Tibial nerve (tissue), 4 donors: ENCODE data around the gene PSORS1C1. TPM values are rescaled to one million over a fixed set of nuclear protein-coding genes. Genes with fewer than 3 reads are reported as not detected.
"Not testable (repeated sequence)": the region's sequence is repeated elsewhere in the genome, so short reads cannot be mapped to it uniquely, and the experiment has no call there.

Source experiments
- DNase-seq, 2 donors: peaks; one replicate each; pipeline ENCODE4 v3.0.0-alpha.2; 2019; ENCODE audit warnings: low spot score in 2 of 2
- H3K27ac ChIP-seq, 4 donors: fragments of 200-600 bp; sonication (generic) in 3 of 4; one replicate each; pipeline ENCODE4 v1.5.1; 2017 to 2019; ENCODE audit warnings: mild to moderate bottlenecking in 1 of 4
- H3K27me3 ChIP-seq, 2 donors: fragments of 200-600 bp; sonication (generic) in 1 of 2; one replicate each; pipeline versions ENCODE4 v1.5.1 to v1.6.0; 2017 to 2019
- H3K36me3 ChIP-seq, 3 donors: fragments of 200-600 bp; sonication (generic); one replicate each; pipeline ENCODE4 v1.5.1; 2018 to 2019
- H3K4me1 ChIP-seq, 4 donors: fragments of 200-600 bp; sonication (generic) in 3 of 4; one replicate each; pipeline ENCODE4 v1.5.1; 2017 to 2019
- H3K4me3 ChIP-seq, 4 donors: fragments of 200-600 bp; sonication (generic) in 3 of 4; one replicate each; pipeline ENCODE4 v1.5.1; 2017 to 2019; ENCODE audit warnings: mild to moderate bottlenecking in 1 of 4, moderate library complexity in 1 of 4
- H3K9me3 ChIP-seq, 4 donors: fragments of 200-600 bp; sonication (generic) in 3 of 4; one replicate each; pipeline ENCODE4 v1.5.1; 2017 to 2019
- CTCF ChIP-seq, 5 experiments: fragments of 200-600 bp in 3 of 5; fragments of 450-650 bp in 2 of 5; sonication (generic) in 3 of 5; IDR thresholded peaks; one replicate each; pipeline ENCODE4 v1.5.1; 2016 to 2019; ENCODE audit warnings: antibody characterized with exemption in 5 of 5, mild to moderate bottlenecking in 3 of 5, moderate library complexity in 2 of 5
- EP300 ChIP-seq, 2 donors: sonication (generic); formaldehyde crosslinking; IDR thresholded peaks; one replicate each; pipeline ENCODE4 v1.6.1; 2017; ENCODE audit warnings: antibody characterized with exemption in 2 of 2, mild to moderate bottlenecking in 1 of 2
- POLR2A ChIP-seq, 2 donors: fragments of 450-650 bp; IDR thresholded peaks; one replicate each; pipeline ENCODE4 v1.6.1; 2017; ENCODE audit warnings: antibody characterized with exemption in 2 of 2, mild to moderate bottlenecking in 2 of 2, moderate library complexity in 2 of 2
- WGBS, 2 donors: methylation state at CpG; one replicate each; pipeline ENCODE4 v1.1.5; 2018; 5-methylcytosine and 5-hydroxymethylcytosine counted together
- total RNA-seq, 4 donors: library from RNA; depleted of rRNA; stranded (reverse); fragments of >200 nt; gene quantifications; one replicate each; pipeline ENCODE4 v1.1.0, GENCODE V29; 2016

The PSORS1C1 gene
- total RNA-seq, 4 donors from 2014 or later: 0.42 to 8.5 (median 2.2) TPM

DNA sequence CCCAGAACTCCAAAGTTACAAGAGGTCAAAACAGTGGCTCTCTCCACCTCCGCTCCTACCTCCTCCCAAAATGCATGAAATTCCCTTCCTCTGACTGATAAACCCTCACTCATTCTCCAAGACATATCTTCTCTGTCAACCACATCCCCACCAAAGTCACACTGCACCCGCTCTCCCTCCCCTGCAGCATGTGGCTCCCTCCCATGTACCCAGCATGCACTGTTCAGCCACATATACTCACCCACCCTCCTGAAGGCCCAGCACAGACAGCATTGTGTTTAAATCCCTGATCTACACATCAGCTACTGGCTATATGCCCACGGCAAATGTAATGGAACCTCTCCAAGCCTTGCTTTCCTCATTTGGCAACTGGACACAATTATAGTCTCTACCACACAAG, 61.4 kb downstream of the PSORS1C1 start:
- TF ChIP-seq CTCF (IDR thresholded peaks at IDR 0.05): no peak
- no peak for TF ChIP-seq POLR2A (IDR thresholded peaks at IDR 0.05)
- TF ChIP-seq EP300 (IDR thresholded peaks at IDR 0.05): no peak
- Histone ChIP-seq H3K9me3 (no peaks in the 10 kb centered on the region), H3K27ac (no peak overlapping the region), H3K4me1 (no peaks in the 10 kb centered on the region), H3K27me3 (no peaks in the 10 kb centered on the region), H3K36me3 (no peaks in the 10 kb centered on the region), H3K4me3 (no peak overlapping the region)
- WGBS, 2 donors: 48 to 51% methylated on average over 3 of the region's 3 CpGs
- DNase-seq: no peak

DNA sequence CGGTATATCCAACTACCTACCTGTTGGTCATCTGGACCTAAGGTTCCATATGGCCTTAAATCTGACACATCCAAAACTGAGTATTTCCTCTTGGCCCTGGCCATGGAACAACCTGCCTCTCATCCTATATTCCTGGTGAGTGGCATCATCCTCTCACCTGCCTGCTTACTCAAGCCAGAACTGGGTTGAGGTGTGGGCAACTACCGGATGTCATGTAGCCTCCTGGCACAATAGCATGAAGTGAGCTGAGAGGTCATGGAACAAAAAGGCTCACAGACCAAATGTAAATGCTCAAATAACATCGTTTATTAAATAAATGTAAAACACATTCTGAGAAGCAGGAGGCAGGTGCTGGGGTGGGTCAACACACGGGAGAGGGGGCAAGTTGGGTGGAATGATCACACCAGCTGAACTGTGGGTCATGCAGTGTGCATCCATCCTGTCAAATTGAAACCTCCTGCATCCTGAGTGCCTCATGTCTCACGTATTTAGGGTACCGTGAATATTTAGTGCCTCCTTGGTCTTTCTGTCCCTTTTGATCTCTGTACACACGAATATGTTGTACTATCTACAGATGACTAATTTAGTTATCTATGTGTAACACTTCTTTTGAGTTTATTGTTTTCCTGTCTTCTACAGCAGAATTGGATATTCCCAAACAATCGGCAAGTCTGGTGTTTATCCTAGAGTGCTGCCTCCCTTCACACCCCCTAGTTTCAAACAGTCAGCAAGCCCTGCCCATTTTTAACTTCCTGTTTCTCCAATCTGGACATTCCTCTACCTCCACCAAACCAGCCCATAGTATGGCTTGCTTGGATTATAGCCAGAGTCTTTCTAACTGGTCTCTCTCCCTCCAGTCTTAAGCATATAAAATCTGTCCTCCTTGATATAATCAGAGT, 63.8 kb downstream of the PSORS1C1 start:
- no peak for DNase-seq
- no peaks in the 10 kb centered on the region for H3K4me1 ChIP-seq
- H3K4me3 ChIP-seq: no peak overlapping the region
- TF ChIP-seq EP300 (IDR thresholded peaks at IDR 0.05): no peak
- TF ChIP-seq CTCF (IDR thresholded peaks at IDR 0.05): no peak
- no peak for TF ChIP-seq POLR2A (IDR thresholded peaks at IDR 0.05)
- H3K36me3 ChIP-seq: no peaks in the 10 kb centered on the region
- no peak overlapping the region for H3K27ac ChIP-seq
- H3K27me3 ChIP-seq: no peaks in the 10 kb centered on the region
- 61 to 75% methylated on average over 8 of the region's 8 CpGs for WGBS, 2 donors
- H3K9me3 ChIP-seq: no peaks in the 10 kb centered on the region

DNA sequence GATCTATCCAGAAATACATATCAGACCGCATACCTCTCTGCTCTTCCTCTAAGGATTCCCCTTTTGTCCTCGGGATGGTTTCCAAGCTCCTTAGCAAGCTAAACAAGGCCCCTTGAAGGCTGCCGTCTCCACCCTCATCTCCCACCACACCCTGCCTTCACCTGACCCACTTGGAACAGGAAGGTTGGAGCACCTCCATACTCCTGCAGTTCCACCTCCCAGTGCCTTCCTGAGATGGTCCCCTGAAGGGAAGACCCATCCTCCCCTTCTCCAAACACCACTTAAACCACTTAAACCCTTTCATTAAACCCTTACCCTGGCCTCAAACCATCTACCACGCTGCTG, 64.4 kb downstream of the PSORS1C1 start:
- H3K4me1 ChIP-seq: no peaks in the 10 kb centered on the region

DNA sequence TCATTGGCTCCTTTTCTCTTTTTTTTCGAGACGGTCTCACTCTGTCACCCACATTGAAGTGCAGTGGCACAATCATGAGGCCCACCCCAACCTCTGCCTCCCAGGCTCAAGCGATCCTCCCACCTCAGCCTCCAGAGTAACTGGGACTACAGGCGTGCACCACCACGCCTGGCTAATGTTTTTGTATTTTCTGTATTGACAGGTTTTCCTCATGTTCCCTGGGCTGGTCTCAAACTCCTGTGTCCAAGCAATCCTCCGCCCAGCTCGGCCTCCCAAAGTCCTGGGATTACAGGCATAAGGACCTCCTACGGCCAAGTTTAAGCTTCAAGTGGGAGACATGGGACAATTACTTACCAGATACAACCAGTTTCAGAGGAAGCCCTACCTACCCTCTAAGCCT, 65.3 kb downstream of the PSORS1C1 start:
- H3K4me3 ChIP-seq: peak overlapping the region in 2 of 4 donors; percentile 38 to 49
- TF ChIP-seq CTCF (IDR thresholded peaks at IDR 0.05) (no peak), EP300 (IDR thresholded peaks at IDR 0.05) (no peak), POLR2A (IDR thresholded peaks at IDR 0.05) (no peak)
- no peak for DNase-seq
- no peaks in the 10 kb centered on the region for H3K27me3 ChIP-seq
- no peaks in the 10 kb centered on the region for H3K4me1 ChIP-seq
- WGBS, 2 donors: 92 to 96% methylated on average over 8 of the region's 8 CpGs
- no peaks in the 10 kb centered on the region for H3K36me3 ChIP-seq
- no peaks in the 10 kb centered on the region for H3K9me3 ChIP-seq
- H3K27ac ChIP-seq: peak overlapping the region in 1 of 4 donors; percentile 40

More for the DNA sequence above, 64.4 kb downstream of the PSORS1C1 start:
- TF ChIP-seq CTCF (IDR thresholded peaks at IDR 0.05): no peak
- no peak for TF ChIP-seq EP300 (IDR thresholded peaks at IDR 0.05)
- TF ChIP-seq POLR2A (IDR thresholded peaks at IDR 0.05): no peak
- WGBS, 2 donors: 78 to 81% methylated on average over 4 of the region's 4 CpGs
- Histone ChIP-seq H3K4me3 (no peak overlapping the region), H3K27ac (no peak overlapping the region), H3K27me3 (no peaks in the 10 kb centered on the region), H3K36me3 (no peaks in the 10 kb centered on the region), H3K9me3 (no peaks in the 10 kb centered on the region)
- DNase-seq: no peak

DNA sequence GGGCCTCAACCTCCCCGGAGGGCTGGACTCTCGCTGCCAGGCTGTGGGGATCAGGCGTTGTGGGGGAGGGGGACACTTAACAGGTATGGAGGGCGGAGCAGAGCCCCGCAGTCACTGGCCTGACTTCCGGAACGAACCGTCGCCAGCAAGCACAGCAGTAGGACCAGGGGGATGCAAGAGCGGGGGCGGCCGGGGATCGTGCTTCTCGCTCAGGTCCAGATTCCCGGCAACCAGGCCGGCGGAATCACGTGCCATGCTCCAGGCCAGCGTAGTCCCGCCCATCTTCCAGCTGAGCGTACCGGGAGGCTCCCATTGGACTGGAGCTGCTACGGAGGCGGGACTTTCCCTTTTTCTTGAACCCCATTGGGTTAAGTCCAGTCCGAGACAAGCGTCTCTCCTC, 65.9 kb downstream of the PSORS1C1 start:
- H3K27me3 ChIP-seq: no peaks in the 10 kb centered on the region
- H3K27ac ChIP-seq: peak overlapping the region in 1 of 4 donors; percentile 40
- peak in 1 of 2 donors; percentile 70 for DNase-seq
- H3K4me1 ChIP-seq: no peaks in the 10 kb centered on the region
- no peak for TF ChIP-seq POLR2A (IDR thresholded peaks at IDR 0.05)
- H3K4me3 ChIP-seq: peak overlapping the region in 3 of 4 donors; percentile 20 to 49 (median 38)
- no peaks in the 10 kb centered on the region for H3K9me3 ChIP-seq
- H3K36me3 ChIP-seq: no peaks in the 10 kb centered on the region
- 48 to 90% methylated on average over 20 to 26 of the region's 26 CpGs for WGBS, 2 donors

DNA sequence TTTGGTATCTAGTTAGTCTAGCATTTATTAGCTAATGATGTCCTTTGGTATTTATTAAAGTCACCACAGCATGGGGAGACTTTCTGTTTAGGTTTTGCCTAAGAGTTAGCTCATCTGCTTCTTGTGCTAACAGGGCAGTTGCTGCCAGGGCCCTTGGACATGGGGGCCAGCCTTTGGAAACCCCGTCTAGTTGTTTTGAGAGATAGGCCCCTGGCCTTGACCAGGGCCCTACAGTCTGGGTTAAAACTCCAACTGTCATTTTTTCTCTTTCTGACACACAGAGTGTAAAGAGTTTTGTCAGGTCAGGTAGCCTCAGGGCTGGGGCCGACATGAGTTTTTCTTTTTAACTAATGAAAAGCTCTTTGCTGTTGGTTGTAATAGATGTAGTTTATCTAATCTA, 68.7 kb downstream of the PSORS1C1 start:
- H3K9me3 ChIP-seq, H3K27ac ChIP-seq, DNase-seq, H3K4me1 ChIP-seq, H3K4me3 ChIP-seq, H3K27me3 ChIP-seq, H3K36me3 ChIP-seq: not testable (repeated sequence)
- 78 to 88% methylated on average over 2 of the region's 2 CpGs for WGBS, 2 donors

- H3K36me3 ChIP-seq, H3K27me3 ChIP-seq, H3K4me1 ChIP-seq, DNase-seq, H3K4me3 ChIP-seq, H3K9me3 ChIP-seq, H3K27ac ChIP-seq: not testable (repeated sequence)
- 56 to 58% methylated on average over 6 of the region's 6 CpGs for WGBS, 2 donors
Observed at GRCh38 chr6:31183859-31184258, 69.3 kb downstream of the PSORS1C1 start.

GRCh38 chr6:31185695-31186051, 71.1 kb downstream of the PSORS1C1 start:
- H3K36me3 ChIP-seq, DNase-seq, H3K27me3 ChIP-seq, H3K4me1 ChIP-seq, H3K9me3 ChIP-seq: not testable (repeated sequence)
- Histone ChIP-seq H3K27ac (peak overlapping the region; percentile 20 to 82 (median 69)), H3K4me3 (peak overlapping the region in 3 of 4 donors; percentile 7 to 31 (median 19))
- WGBS, 2 donors: 85 to 89% methylated on average over 4 of the region's 4 CpGs
